Gastroesophageal sphincter (tissue), 3 donors: ENCODE results near the gene MAP3K4.

ENCODE experiments used
- CTCF ChIP-seq, 4 experiments: fragments of 200-600 bp in 2 of 4; fragments of 450-650 bp in 2 of 4; sonication (generic) in 1 of 4; IDR thresholded peaks; one replicate each; pipeline ENCODE4 v1.5.1; 2017 to 2019; ENCODE audit warnings: antibody characterized with exemption in 4 of 4, mild to moderate bottlenecking in 2 of 4, moderate library complexity in 2 of 4
- EP300 ChIP-seq: sonication (generic); formaldehyde crosslinking; IDR thresholded peaks from one replicate; pipeline ENCODE4 v1.6.1; 2017; ENCODE audit warnings: antibody characterized with exemption, mild to moderate bottlenecking

GRCh38 chr6:161128680-161129196, 137.2 kb downstream of the MAP3K4 start:
- TF ChIP-seq CTCF (IDR thresholded peaks at IDR 0.05) = no peak
- TF ChIP-seq EP300 = no peak
